ENCODE results near the gene S100PBP.

- TF ChIP-seq CTCF (IDR thresholded peaks at IDR 0.05) = no peak
- TF ChIP-seq POLR2A (IDR thresholded peaks at IDR 0.05) = no peak
- no peak for TF ChIP-seq EP300 (IDR thresholded peaks at IDR 0.05)
- TF ChIP-seq POLR2AphosphoS5 (IDR thresholded peaks at IDR 0.05) = no peak
Observed at GRCh38 chr1:32867151-32867550, 49.7 kb downstream of the S100PBP start.
